Measurements from ENCODE around the gene RUFY1. TPM values are rescaled to one million over a fixed set of nuclear protein-coding genes. Genes with fewer than 3 reads are reported as not detected.

The RUFY1 gene
- total RNA-seq, 2 experiments from 2014 or later: 31.1 to 31.8 TPM

DNA sequence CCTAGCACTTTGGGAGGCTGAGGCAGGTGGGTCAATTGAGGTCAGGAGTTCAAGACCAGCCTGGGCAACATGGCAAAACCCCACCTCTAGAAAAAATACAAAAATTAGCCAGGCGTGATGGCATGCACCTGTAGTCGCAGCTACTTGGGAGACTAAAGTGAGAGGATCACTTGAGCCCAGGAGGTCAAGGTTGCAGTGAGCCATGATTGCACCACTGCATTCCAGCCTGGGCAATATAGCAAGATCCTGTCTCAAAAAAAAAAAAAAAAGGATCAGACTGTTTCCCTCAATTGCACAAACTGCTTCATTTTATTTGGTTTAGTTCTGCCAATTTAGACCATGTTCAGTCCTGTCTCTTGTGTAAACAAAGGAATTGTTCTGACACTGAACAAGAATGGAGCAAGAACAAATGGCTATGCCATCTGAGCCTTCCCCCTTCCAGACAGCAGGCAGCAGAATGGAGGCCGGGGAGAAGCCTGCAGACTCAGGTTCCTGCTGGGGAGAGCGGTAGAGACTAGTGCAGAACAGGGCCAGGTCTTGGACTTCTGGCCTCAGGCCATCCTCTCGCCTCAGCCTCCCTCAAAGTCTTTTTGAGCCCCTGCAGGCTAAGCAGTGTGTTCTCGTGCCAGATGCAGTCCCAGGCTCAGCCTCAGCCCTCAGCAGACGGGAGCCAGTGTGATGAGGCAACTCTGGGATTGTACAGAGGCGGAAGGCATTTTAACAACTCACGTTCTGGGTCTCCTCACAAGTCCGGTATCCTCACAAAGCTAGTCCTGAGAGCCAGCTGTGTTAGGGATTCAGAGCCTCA is 54.9 kb downstream of the RUFY1 start:
- no peaks in the 10 kb centered on the region for H3K27me3 Mint-ChIP-seq
- no peak overlapping the region for H3K4me3 Mint-ChIP-seq
- H3K36me3 Mint-ChIP-seq: peaks cover 10% of the 10 kb centered on the region
- H3K9me3 Mint-ChIP-seq: no peaks in the 10 kb centered on the region
- H3K27ac Mint-ChIP-seq: peak overlapping the region; percentile 3
- peaks cover 15% of the 10 kb centered on the region for H3K4me1 Mint-ChIP-seq
- no peak for DNase-seq

GRCh38 chr5:179606071-179606909 is 55.9 kb downstream of the RUFY1 start:
- Mint-ChIP-seq H3K36me3 (peaks cover 12% of the 10 kb centered on the region), H3K9me3 (no peaks in the 10 kb centered on the region), H3K27ac (peak overlapping the region; percentile 57), H3K4me1 (peaks cover 22% of the 10 kb centered on the region), H3K4me3 (no peak overlapping the region), H3K27me3 (no peaks in the 10 kb centered on the region)
- DNase-seq: no peak

DNA sequence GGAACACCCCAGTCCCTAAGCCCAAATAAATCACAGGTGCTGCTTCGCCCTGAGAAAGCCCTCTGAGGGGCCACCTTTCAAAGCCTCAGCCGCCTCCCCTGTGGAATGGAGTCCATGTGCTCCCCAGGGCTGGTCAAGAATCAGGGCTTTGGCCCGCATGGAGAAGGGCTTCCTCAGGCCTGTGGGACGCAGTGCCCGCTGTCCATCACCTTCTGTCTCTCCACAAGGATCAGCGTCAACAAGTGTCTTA is 56.5 kb downstream of the RUFY1 start:
- Mint-ChIP-seq H3K9me3 (no peaks in the 10 kb centered on the region), H3K4me3 (no peak overlapping the region), H3K27ac (peak overlapping the region; percentile 57), H3K36me3 (peaks cover 14% of the 10 kb centered on the region), H3K4me1 (peaks cover 22% of the 10 kb centered on the region), H3K27me3 (no peaks in the 10 kb centered on the region)
- DNase-seq: no peak

- Mint-ChIP-seq H3K36me3 (peaks cover 16% of the 10 kb centered on the region), H3K4me1 (peaks cover 22% of the 10 kb centered on the region), H3K9me3 (no peaks in the 10 kb centered on the region), H3K4me3 (no peak overlapping the region), H3K27ac (peak overlapping the region; percentile 67), H3K27me3 (no peaks in the 10 kb centered on the region)
- no peak for DNase-seq
Measured at GRCh38 chr5:179607160-179607931, 57.0 kb downstream of the RUFY1 start.

GRCh38 chr5:179608131-179608581 is 57.8 kb downstream of the RUFY1 start:
- Mint-ChIP-seq H3K9me3 (no peaks in the 10 kb centered on the region), H3K27me3 (peaks cover 3% of the 10 kb centered on the region), H3K27ac (peak overlapping the region; percentile 67), H3K36me3 (peaks cover 18% of the 10 kb centered on the region), H3K4me1 (peaks cover 28% of the 10 kb centered on the region), H3K4me3 (no peak overlapping the region)
- DNase-seq: peak; percentile 31

DNA sequence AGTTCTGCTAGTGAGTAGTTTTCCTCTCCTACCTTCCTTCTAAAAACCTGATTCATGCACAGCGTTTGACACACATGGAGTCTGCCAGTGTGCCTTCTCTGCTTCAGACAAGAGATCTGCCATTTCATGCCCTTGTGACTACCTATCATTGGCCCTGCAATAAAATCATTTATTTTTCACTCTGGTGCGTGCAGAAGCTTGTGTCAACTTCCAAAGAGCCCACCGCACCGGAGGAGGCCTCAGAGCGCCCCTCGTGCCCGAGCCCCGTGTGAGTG is 59.4 kb downstream of the RUFY1 start:
- Mint-ChIP-seq H3K4me3 (no peak overlapping the region), H3K9me3 (no peaks in the 10 kb centered on the region), H3K36me3 (peaks cover 31% of the 10 kb centered on the region)

DNA sequence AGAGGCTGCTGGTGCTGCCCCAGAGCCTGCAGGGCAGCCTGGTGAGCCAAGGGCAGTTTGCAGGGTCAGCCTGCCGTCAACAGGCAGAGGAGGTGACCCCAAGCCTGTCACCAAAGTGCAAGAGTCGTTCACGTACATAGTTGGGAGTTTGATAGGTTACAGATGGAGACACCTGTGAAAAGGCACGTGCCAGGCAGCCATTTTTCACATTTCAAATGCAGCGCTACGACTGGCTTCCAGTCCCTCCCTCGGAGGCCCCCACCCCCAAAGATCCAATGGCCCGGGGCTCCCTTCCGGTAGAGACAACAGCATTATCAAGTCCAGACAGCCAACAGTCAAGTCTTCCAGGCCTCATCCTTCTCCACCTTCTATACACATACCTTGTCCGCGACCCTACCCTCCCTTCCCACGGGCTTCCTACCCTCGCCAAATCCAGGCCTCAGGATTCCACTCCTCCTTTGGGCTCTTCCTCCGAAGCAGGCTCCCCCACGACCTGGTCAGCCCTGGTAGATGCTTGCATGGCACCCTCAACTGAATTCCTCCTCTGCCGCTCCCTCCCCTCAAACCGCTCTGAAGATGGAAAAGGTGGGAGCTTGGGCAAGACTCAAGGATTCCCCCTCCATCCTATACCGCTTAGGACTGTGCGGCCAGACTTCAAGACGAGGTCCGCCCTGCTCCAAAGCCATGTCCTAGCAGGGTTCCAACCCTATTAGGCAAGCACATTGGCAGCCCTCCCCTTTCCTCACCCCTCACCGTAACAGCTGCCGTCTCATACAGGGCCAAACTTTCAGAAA is 60.0 kb downstream of the RUFY1 start:
- Mint-ChIP-seq H3K27me3 (peaks cover 6% of the 10 kb centered on the region), H3K27ac (peak overlapping the region; percentile 36), H3K36me3 (peaks cover 34% of the 10 kb centered on the region), H3K9me3 (no peaks in the 10 kb centered on the region), H3K4me1 (peaks cover 34% of the 10 kb centered on the region), H3K4me3 (no peak overlapping the region)
- DNase-seq: no peak

More for the DNA sequence above, 59.4 kb downstream of the RUFY1 start:
- no peak for DNase-seq
- Mint-ChIP-seq H3K4me1 (peaks cover 34% of the 10 kb centered on the region), H3K27ac (peak overlapping the region; percentile 8), H3K27me3 (peaks cover 6% of the 10 kb centered on the region)

- Mint-ChIP-seq H3K36me3 (peaks cover 38% of the 10 kb centered on the region), H3K4me3 (no peak overlapping the region), H3K27me3 (peaks cover 6% of the 10 kb centered on the region), H3K27ac (peak overlapping the region; percentile 36), H3K4me1 (peaks cover 34% of the 10 kb centered on the region), H3K9me3 (no peaks in the 10 kb centered on the region)
- DNase-seq: no peak
Measured at GRCh38 chr5:179610903-179611265, 60.5 kb downstream of the RUFY1 start.

GRCh38 chr5:179612577-179613459 is 62.5 kb downstream of the RUFY1 start:
- peak overlapping the region; percentile 44 for H3K4me3 Mint-ChIP-seq
- peaks cover 55% of the 10 kb centered on the region for H3K36me3 Mint-ChIP-seq
- peak overlapping the region; percentile 76 for H3K27ac Mint-ChIP-seq
- peaks cover 49% of the 10 kb centered on the region for H3K4me1 Mint-ChIP-seq
- peaks cover 6% of the 10 kb centered on the region for H3K27me3 Mint-ChIP-seq
- DNase-seq: no peak
- no peaks in the 10 kb centered on the region for H3K9me3 Mint-ChIP-seq

DNA sequence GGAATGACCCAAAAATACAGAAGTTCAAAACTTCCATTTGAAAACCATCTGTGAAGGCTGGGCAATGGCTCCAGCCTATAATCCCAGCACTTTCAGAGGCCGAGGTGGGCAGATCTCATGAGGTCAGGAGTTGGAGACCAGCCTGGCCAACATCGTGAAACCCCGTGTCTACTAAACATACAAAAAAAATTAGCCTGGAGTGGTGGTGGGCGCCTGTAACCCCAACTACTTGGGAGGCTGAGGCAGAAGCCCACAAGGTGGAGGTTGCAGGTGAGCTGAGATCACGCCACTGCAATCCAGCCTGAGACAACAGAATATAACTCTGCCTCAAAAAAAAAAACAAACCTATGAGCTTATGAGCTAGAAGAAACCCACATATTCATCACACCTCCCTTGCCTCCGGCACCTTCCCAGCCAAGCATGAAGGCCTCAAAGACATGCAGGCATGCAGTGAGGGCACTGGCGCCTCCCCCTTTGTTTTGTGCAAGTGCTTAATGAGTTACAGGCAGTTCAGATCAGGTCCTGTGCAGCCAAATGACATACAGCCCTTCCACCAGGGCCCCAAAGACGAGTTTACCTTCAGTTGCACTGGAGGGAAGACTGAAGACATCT is 63.2 kb downstream of the RUFY1 start:
- Mint-ChIP-seq H3K27ac (peak overlapping the region; percentile 76), H3K36me3 (peaks cover 60% of the 10 kb centered on the region), H3K4me3 (peak overlapping the region; percentile 44)

GRCh38 chr5:179614745-179615144 is 64.4 kb downstream of the RUFY1 start:
- peaks cover 65% of the 10 kb centered on the region for H3K36me3 Mint-ChIP-seq
- no peaks in the 10 kb centered on the region for H3K9me3 Mint-ChIP-seq
- peak overlapping the region; percentile 50 for H3K27ac Mint-ChIP-seq
- peak overlapping the region; percentile 44 for H3K4me3 Mint-ChIP-seq
- H3K4me1 Mint-ChIP-seq: peaks cover 47% of the 10 kb centered on the region
- peaks cover 6% of the 10 kb centered on the region for H3K27me3 Mint-ChIP-seq
- no peak for DNase-seq

More for the DNA sequence above, 63.2 kb downstream of the RUFY1 start:
- H3K27me3 Mint-ChIP-seq: peaks cover 6% of the 10 kb centered on the region
- no peak for DNase-seq
- H3K4me1 Mint-ChIP-seq: peaks cover 49% of the 10 kb centered on the region
- no peaks in the 10 kb centered on the region for H3K9me3 Mint-ChIP-seq

- Mint-ChIP-seq H3K36me3 (peaks cover 69% of the 10 kb centered on the region), H3K4me3 (no peak overlapping the region), H3K27ac (no peak overlapping the region), H3K9me3 (no peaks in the 10 kb centered on the region), H3K27me3 (peaks cover 6% of the 10 kb centered on the region), H3K4me1 (peaks cover 47% of the 10 kb centered on the region)
- DNase-seq: no peak
Measured at GRCh38 chr5:179615203-179615602, 64.8 kb downstream of the RUFY1 start.

DNA sequence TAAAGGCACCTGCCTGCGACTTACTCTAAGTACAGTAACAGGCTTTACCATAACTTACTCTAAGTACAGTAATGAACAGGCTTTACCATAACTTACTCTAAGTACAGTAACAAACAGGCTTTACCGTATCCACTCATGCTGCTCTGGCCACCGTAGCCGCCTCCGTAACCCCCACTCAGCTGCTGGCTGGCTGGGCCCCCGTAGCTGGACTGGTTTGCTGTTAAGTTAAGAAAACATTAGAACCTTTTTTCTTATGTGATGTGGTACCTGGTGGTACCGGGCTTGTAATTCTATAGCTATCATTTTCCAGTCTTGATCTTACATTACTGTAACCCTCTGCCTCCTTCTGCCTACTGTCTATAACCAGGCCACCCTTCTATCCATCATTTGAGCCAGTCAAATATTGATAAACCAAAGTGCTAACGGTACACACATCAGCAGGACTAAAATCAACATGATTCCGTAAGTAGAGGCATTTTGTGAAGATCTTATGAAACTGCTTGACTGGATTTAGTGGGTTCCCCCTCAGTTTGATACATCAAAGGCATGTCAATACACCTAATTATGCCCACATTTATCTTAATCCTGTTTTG is 65.7 kb downstream of the RUFY1 start:
- Mint-ChIP-seq H3K27me3 (peaks cover 6% of the 10 kb centered on the region), H3K36me3 (peaks cover 75% of the 10 kb centered on the region), H3K4me1 (peaks cover 49% of the 10 kb centered on the region), H3K27ac (peak overlapping the region; percentile 55), H3K9me3 (no peaks in the 10 kb centered on the region), H3K4me3 (no peak overlapping the region)
- no peak for DNase-seq
